NCI-H1105 (cell line): ENCODE results near the gene UGT1A10.
"Not testable (repeated sequence)": the region's sequence is repeated elsewhere in the genome, so short reads cannot be mapped to it uniquely, and the experiment has no call there.

Experiments
- DNase-seq: peaks from one replicate; lab custom pipeline; 2025; lab: John Stamatoyannopoulos, UW

Gene UGT1A10

DNA sequence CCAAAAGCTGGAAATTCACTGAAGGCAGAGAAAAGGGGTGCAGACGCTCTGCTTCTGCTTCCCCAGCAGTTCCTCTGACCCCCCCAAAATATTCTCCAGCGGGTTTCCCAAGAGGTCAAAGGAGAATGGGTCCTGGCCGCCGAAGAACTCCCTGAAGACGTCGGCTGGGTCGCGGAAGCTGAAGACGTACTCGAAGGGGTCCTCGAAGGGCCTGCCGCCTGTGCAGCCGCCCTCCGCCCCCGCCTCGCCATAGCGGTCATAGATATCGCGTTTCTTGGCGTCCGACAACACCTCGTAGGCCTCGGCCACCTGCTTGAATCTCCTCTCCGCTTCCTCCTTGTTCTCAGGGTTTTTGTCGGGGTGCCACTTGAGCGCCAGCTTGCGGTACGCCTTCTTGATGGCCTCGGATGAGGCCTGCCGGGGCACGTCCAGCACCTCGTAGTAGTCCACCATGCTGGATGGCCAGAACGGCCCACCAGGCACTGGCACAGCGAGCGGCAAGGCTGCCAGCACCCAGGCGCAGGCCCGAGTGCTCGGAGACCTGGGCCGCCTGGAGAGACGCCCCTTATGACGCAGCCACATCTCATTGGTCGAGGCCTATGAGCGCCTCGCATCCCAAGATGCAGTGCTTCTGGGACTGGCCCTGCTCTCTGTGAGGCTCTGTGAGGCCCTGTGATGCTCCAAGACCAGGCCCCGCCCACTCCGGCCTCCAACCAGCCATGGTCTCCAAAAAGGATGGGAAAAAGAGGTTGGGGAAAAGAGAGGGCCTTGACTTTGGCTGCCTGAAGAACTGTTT is 107.4 kb downstream of the UGT1A10 start:
- DNase-seq, result no peak

DNA sequence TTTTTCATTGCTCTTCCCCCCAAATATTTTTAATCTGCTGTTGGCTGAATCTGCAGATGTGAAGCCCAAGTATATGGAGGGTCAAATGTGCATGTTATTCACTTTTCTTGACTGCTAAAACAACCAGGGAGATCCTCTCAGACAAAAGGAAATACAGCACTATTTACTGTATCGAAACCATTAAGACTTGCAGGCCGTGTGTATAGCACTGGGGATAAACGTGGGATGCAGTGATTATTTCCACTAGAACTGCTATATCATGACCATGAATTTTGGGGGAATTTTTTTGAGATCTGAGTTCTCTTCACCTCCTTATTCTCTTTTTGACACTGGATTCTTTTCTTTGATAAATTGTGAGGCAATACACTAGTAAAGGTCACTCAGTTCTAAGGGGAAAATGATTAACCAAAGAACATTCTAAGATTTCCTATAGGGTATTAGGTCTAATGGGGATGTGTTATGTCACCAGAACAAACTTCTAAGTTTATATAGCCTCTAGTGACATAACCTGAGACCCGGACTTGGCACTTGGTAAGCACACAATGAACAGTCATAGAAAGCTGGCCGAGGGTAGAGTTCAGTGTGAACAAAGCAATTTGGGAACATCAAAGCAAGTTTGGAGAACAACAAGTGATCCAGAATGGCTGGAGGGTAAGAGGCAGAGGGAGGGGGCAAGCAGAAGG is 109.0 kb downstream of the UGT1A10 start:
- DNase-seq, result no peak

DNA sequence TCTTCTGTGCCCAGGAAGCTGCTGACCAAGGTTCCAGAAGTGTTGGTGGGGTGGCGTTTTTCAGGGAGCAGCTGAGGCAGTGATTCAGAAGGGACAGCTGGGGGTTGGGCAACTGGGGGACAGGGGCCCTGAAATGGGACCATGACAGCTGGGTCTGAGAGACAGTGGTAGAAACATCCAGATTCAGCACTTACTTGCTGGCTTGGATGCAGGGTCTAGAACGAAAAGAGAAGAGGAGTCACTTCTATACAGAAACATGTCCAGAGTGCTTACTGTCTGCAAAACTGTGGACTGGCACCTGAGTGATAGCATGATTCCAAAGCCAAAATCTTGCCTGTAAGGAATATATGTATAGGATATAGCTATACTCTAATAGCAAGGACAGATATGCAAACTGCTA is 109.6 kb downstream of the UGT1A10 start:
- not testable (repeated sequence) for DNase-seq

DNA sequence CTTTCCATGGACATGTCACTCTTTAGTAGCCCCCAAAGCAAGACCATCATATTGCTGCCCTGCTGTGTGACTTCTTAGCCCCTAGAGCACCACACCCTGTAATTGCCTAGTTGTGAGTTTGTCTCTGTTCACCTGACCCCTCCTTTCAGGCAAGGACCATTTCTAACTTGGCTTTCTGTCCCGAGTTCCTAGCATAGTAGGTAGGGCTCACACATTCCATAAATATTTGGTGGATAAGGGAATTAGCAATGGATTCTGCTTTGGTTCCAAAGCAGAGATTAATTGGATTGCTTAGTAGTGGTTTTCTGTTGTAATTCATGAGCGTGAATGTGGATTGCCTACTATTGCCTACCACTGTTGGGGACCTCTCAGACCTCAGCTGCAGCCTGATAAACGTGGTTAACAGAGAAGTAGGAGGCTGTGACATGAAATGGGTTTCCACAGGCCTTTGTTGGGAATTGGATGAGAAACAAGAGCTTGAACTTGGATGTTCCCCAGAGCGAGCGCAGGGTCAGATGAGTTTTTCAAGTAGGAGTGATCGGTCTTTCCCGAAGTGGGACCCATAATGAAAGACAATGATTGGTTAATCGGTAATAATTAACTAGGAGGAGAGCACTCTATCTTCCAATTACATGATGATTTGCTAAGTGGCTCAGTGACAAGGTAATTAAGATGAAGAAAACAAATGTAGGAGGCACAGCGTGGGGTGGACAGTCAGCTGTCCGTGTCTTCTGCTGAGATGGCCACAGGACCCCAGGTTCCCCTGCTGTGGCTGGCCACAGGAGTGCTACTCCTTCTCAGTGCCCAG is 110.4 kb downstream of the UGT1A10 start:
- DNase-seq, result no peak

DNA sequence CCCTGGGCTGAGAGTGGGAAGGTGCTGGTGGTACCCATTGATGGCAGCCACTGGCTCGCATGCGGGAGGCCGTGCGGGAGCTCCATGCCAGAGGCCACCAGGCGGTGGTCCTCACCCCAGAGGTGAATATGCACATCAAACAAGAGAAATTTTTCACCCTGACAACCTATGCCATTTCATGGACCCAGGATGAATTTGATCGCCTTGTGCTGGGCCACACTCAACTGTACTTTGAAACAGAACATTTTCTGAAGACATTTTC is 111.0 kb downstream of the UGT1A10 start:
- DNase-seq, result no peak

DNA sequence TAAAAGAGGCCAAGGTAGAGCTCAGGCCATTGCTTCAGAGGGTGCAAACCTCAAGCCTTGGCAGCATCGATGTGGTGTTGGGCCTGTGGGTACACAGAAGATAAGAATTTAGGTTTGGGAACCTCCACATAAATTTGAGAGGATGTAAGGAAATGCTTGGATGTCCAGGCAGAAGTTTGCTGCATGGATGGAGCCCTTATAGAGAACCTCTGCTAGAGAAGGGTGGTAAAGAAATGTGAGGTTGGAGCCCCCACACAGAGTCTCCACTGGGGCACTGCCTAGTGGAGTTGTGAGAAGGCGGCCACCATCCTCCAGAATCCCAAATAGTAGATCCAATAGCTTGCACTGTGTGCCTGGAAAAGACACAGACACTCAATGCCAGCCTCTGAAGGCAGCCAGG is 114.4 kb downstream of the UGT1A10 start:
- DNase-seq, result not testable (repeated sequence)

DNA sequence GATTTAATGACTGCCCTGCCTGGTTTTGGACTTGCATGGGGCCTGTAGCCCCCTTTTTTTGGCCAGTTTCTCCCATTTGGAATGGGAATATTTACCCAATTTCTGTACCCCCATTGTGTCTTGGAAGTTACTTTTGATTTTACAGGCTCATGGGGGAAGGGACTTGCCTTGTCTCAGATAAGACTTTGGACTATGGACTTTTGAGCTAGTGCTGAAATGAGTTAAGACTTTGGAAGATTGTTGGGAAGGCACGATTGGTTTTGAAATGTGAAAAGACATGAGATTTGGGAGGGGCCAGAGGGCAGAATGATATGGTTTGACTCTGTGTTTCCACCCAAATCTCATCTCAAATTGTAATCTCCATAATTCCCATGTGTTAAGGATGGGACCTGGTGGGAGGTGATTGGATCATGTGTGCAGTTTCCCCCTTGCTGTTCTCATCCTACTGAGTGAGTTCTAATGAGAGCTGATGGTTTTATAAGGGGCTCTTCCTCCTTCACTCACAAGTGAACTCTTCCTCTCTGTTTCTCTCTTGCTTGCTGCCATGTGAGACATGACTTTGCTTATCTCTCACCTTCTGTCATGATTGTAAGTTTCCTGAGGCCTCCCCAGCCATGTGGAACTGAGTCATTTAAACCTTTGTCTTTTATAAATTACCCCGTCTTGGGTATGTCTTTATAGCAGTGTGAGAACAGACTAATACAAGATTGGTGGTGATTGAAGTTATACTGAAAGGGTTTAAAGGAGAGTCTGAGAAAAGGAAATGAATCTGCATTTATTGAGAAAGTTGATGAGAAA is 115.2 kb downstream of the UGT1A10 start:
- not testable (repeated sequence) for DNase-seq

DNA sequence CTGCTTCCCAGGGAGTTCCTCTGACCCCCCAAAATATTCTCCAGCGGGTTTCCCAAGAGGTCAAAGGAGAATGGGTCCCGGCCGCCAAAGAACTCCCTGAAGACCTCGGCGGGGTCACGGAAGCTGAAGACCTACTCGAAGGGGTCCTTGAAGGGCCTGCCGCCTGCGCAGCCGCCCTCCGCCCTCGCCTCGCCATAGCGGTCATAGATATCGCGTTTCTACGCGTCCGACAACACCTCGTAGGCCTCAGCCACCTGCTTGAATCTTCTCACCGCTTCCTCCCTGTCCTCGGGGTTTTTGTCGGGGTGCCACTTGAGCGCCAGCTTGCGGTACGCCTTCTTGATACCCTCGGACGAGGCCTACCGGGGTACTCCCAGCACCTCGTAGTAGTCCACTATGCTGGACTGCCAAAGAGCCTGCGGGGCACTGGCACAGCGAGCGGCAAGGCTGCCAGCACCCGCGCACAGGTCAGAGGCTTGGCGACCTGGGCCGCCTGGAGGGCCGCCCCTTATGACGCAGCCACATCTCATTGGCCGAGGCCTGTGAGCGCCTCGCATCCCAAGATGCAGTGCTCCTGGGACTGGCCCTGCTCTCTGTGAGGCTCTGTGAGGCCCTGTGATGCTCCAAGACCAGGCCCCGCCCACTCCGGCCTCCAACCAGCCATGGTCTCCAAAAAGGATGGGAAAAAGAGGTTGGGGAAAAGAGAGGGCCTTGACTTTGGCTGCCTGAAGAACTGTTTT is 118.8 kb downstream of the UGT1A10 start:
- no peak for DNase-seq

DNA sequence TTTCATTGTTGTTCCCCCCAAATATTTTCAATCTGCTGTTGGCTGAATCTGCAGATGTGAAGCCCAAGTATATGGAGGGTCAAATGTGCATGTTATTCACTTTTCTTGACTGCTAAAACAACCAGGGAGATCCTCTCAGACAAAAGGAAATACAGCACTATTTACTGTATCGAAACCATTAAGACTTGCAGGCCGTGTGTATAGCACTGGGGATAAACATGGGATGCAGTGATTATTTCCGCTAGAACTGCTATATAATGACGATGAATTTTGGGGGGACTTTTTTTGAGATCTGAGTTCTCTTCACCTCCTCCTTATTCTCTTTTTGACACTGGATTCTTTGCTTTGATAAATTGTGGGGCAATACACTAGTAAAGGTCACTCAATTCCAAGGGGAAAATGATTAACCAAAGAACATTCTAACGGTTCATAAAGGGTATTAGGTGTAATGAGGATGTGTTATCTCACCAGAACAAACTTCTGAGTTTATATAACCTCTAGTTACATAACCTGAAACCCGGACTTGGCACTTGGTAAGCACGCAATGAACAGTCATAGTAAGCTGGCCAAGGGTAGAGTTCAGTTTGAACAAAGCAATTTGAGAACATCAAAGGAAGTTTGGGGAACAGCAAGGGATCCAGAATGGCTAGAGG is 120.3 kb downstream of the UGT1A10 start:
- no peak for DNase-seq

DNA sequence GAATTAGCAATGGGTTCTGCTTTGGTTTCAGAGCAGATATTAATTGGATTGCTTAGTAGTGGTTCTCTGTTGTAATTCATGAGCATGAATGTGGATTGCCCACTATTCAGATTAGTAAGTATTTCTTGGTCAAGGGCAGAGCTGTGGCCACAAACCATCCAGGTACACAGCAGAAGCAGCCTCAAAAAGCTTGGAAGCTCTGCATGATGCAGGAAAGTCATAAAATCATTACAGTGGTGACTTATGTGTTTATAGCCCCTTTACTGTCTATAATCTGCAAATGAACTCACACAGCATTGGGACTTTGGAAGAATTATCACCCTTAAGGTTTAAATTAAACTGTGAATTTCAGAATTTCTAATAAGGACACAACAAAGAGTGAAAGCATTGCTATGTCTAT is 121.9 kb downstream of the UGT1A10 start:
- no peak for DNase-seq

DNA sequence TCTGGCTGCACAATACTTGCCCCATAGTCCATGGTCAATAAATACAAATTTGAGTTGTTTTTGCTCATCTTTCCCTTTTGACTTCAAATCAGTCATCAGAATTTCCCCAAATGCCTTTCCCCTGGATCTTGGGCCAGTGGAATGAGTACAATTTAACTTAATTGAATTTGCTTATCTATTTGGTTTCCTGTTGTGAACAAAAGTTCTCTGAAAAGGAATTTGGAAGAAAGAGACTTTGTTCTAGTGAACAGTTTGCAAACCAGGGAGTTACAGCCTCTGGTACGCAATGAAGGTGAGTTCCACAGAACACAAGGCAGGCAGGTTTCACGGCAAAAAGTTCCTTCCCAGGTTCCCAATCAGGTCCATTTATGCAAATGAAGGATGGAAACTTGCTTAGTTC is 122.6 kb downstream of the UGT1A10 start:
- no peak for DNase-seq

DNA sequence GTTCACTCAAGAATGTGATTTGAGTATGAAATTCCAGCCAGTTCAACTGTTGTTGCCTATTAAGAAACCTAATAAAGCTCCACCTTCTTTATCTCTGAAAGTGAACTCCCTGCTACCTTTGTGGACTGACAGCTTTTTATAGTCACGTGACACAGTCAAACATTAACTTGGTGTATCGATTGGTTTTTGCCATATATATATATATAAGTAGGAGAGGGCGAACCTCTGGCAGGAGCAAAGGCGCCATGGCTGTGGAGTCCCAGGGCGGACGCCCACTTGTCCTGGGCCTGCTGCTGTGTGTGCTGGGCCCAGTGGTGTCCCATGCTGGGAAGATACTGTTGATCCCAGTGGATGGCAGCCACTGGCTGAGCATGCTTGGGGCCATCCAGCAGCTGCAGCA is 123.8 kb downstream of the UGT1A10 start, which contains the start of gene UGT1A1:
Gene UGT1A1 (plus strand): TSS at position 228 of the 400 bp plus-strand sequence. CDS start 18 bp downstream, at position 246.
- no peak for DNase-seq

DNA sequence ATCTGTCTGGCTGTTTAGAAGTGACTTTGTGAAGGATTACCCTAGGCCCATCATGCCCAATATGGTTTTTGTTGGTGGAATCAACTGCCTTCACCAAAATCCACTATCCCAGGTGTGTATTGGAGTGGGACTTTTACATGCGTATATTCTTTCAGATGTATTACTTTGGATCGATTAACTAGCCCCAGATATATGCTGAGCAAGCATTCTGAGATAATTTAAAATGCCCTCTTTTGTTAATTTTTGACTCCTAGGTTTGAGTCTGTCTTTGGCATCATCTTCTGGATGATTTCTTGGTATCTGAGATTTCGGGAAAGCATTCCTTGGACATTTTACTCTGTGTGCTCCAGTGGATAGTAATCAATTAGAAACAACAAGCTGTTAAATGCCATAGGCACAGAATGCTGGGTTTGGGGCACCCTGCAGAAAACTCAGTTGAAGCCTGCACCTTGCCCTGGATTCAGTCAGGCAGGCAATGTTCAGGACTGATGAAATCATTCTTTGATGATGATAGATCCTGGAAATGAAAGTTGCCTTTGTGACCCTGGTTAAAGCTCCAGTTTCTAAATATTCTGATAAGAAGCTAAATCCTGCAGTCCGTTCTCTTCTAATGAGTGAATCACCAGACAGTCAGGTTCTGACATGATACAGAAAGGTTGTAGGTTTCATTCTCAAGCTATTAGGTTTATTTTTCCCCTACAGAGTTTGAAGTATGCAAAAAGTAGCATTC is 125.0 kb downstream of the UGT1A10 start:
- DNase-seq, result no peak

DNA sequence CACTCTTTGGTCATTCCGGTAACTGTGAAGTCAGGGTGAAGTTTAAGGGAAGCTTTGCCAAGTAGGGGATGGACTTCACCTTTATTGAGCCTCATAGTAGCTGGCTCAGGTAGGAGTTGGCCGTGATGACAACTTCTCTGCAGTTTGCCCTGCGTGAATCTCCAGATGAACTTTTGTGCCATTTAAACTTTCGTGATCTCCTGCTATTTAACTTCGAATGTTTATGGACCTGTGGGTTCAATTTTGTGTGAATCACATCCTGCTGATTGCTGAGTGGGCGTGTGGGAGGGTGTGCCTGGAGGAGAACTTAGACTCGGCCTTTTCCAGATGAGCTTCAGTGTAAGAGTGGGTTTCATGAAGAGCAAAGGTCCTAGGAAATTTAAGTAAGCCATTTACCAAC is 128.0 kb downstream of the UGT1A10 start:
- DNase-seq, result no peak

DNA sequence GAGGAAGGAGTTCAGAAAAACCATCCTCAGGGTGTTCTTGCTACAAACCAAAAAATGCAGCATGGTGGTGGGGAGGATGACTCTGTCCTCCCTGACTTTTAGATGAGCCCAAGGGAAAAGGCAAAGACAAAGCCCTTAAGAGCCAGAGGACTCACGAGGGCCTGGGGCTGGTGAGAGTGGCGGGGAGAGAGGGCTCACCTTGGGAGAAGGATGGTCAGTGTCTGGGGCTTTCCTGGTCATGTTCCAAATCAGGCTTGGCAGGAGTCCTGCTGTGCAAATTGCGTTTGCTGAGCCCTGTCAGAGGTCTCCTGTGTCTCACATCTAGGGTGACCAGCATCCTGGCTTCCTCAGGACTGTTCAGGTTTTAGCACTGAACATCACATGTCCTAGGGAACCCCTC is 128.5 kb downstream of the UGT1A10 start:
- no peak for DNase-seq

DNA sequence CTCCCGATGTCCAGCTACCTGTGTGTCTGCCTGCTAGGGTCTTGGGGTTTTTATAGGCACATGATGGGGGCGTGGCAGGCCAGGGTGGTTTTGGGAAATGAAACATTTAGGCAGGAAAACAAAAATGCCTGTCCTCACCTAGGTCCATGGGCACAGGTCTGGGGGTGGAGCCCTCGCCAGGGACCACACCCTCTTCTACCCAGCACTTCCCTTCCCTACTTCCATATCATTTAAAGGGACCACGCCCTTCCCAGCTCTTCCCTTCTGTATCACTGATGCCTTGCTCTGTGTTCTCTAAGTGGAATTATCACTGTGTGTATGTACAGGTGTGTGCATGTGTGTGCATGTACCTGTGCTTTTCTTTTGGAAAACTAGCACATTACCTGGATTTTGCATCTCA is 130.2 kb downstream of the UGT1A10 start:
- DNase-seq, result no peak

DNA sequence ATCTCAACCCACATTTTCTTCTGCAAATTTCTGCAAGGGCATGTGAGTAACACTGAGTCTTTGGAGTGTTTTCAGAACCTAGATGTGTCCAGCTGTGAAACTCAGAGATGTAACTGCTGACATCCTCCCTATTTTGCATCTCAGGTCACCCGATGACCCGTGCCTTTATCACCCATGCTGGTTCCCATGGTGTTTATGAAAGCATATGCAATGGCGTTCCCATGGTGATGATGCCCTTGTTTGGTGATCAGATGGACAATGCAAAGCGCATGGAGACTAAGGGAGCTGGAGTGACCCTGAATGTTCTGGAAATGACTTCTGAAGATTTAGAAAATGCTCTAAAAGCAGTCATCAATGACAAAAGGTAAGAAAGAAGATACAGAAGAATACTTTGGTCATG is 131.8 kb downstream of the UGT1A10 start:
- DNase-seq, result no peak

DNA sequence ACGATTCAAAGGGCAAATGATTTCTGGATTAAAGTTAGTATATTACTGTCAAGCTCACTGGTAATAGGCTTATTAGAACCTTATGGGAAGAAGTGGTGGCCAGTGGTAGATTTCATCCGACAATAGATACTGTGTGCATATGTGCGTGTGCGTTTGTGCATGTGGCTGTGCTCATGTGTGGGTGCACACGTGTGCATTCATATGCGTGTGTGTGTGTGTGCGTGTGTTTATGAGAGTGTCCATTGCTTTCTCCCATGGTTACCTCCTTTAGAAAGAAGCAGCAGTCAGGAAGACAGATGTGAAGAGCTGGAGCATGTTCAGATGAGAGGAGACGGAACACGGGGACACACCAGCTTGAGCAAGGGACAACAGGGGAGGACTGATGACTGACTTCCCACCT is 133.0 kb downstream of the UGT1A10 start:
- DNase-seq, result no peak

DNA sequence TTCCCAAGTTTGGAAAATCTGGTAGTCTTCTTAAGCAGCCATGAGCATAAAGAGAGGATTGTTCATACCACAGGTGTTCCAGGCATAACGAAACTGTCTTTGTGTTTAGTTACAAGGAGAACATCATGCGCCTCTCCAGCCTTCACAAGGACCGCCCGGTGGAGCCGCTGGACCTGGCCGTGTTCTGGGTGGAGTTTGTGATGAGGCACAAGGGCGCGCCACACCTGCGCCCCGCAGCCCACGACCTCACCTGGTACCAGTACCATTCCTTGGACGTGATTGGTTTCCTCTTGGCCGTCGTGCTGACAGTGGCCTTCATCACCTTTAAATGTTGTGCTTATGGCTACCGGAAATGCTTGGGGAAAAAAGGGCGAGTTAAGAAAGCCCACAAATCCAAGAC is 135.9 kb downstream of the UGT1A10 start:
- no peak for DNase-seq

DNA sequence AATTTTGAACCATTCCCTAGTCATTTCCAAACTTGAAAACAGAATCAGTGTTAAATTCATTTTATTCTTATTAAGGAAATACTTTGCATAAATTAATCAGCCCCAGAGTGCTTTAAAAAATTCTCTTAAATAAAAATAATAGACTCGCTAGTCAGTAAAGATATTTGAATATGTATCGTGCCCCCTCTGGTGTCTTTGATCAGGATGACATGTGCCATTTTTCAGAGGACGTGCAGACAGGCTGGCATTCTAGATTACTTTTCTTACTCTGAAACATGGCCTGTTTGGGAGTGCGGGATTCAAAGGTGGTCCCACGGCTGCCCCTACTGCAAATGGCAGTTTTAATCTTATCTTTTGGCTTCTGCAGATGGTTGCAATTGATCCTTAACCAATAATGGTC is 136.3 kb downstream of the UGT1A10 start:
- DNase-seq, result no peak
